HCT116 (cell line): ENCODE measurements around the gene MCF2L. TPM values are rescaled to one million over a fixed set of nuclear protein-coding genes. Genes with fewer than 3 reads are reported as not detected.

ENCODE experiments used
- ATAC-seq: fragments of 200-7000 bp; cut with Tn5 transposase; 2 replicates; pipeline ENCODE4 v1.9.1; 2020; ENCODE audit warnings: mild to moderate bottlenecking, moderate library complexity
- BruUV-seq: library from RNA; stranded (reverse); fragments of 400-500 nt; replicated peaks from 2 replicates; lab custom pipeline; 2021; lab: Mats Ljungman, UMichigan
- CTCF ChIA-PET: fragments of 300-600 bp; sonication (Branson Sonifier 250); formaldehyde crosslinking; loops from one replicate; lab custom pipeline; 2021; ENCODE audit warnings: antibody characterized with exemption; lab: Charles Lee
- POLR2A ChIA-PET: fragments of 300-600, 350-600 bp; sonication (Branson Sonifier 250); formaldehyde crosslinking; loops from one replicate; lab custom pipeline; 2021; ENCODE audit warnings: antibody characterized with exemption; lab: Charles Lee
- RAD21 ChIA-PET, 2 experiments: fragments of 300-600 bp; sonication (Branson Sonifier 250); formaldehyde crosslinking; loops; one replicate each; lab custom pipeline; 2023; ENCODE audit warnings: low total read pairs in 2 of 2; ENCODE audit not compliant: uncharacterized antibody in 2 of 2, unreplicated experiment in 2 of 2, low non-redundant PET in 1 of 2; lab: Charles Lee
- DNase-seq: peaks from one replicate; pipeline ENCODE4 v3.0.0-alpha.2; 2010; ENCODE audit warnings: low read depth, low spot score
- H2AFZ ChIP-seq: fragments of 200-600 bp; shearing (Covaris generic), sonication (generic); 2 replicates; pipeline ENCODE4 v1.6.1; 2017; ENCODE audit warnings: low read depth, mixed run types, mixed read lengths, antibody characterized with exemption, low read length; ENCODE audit not compliant: poor library complexity, severe bottlenecking
- H3K27ac ChIP-seq: 2 replicates; pipeline ENCODE4 v1.5.1; 2012; ENCODE audit warnings: low read depth, low read length
- H3K27me3 ChIP-seq: fragments of 200-600 bp; sonication (generic); 2 replicates; pipeline ENCODE4 v1.6.1; 2016; ENCODE audit warnings: mixed run types, low read length, mixed read lengths; ENCODE audit not compliant: insufficient read depth
- H3K36me3 ChIP-seq, 2 experiments: fragments of 200-500 bp in 1 of 2; fragments of 200-600 bp in 1 of 2; sonication (Bioruptor generic) in 1 of 2; sonication (generic) in 1 of 2; 2 replicates each; pipeline versions ENCODE4 v1.5.1 to v1.6.1; 2014 to 2016; ENCODE audit warnings: low read length in 2 of 2, inconsistent platforms in 1 of 2, mixed read lengths in 1 of 2, mixed run types in 1 of 2; ENCODE audit not compliant: insufficient read depth in 2 of 2, control insufficient read depth in 1 of 2
- H3K4me1 ChIP-seq, 2 experiments: fragments of 200-600 bp in 1 of 2; sonication (generic) in 1 of 2; 2 replicates each; pipeline versions ENCODE4 v1.5.1 to v1.6.1; 2012 to 2017; ENCODE audit warnings: low read length in 2 of 2, inconsistent platforms in 1 of 2, mild to moderate bottlenecking in 1 of 2, mixed read lengths in 1 of 2, mixed run types in 1 of 2, moderate library complexity in 1 of 2; ENCODE audit not compliant: insufficient read depth in 2 of 2, control insufficient read depth in 1 of 2
- H3K4me2 ChIP-seq: fragments of 200-600 bp; sonication (generic); 2 replicates; pipeline ENCODE4 v1.6.1; 2017; ENCODE audit warnings: mixed run types, low read length, mixed read lengths
- H3K4me3 ChIP-seq, 2 experiments: fragments of 200-600 bp in 1 of 2; sonication (generic) in 1 of 2; replicated peaks in 1 of 2; 2 replicates each; pipeline ENCODE4 v1.5.1; 2011 to 2016; ENCODE audit warnings: low read length in 2 of 2, control low read depth in 1 of 2, low read depth in 1 of 2, mild to moderate bottlenecking in 1 of 2, mixed read lengths in 1 of 2, mixed run types in 1 of 2
- H3K79me2 ChIP-seq: fragments of 200-600 bp; sonication (generic); 2 replicates; pipeline ENCODE4 v1.6.1; 2017; ENCODE audit warnings: mild to moderate bottlenecking, mixed run types, low read length, moderate library complexity, mixed read lengths; ENCODE audit not compliant: insufficient read depth
- H3K9ac ChIP-seq: fragments of 200-600 bp; sonication (generic); 2 replicates; pipeline ENCODE4 v1.6.1; 2016; ENCODE audit warnings: low read length, mixed read lengths
- H3K9me2 ChIP-seq: fragments of 200-600 bp; sonication (generic), shearing (Covaris generic); 2 replicates; pipeline ENCODE4 v1.6.1; 2017; ENCODE audit warnings: mixed run types, mild to moderate bottlenecking, moderate library complexity; ENCODE audit not compliant: insufficient read depth
- H3K9me3 ChIP-seq, 2 experiments: fragments of 200-500 bp in 1 of 2; fragments of 200-600 bp in 1 of 2; sonication (Bioruptor generic) in 1 of 2; sonication (generic) in 1 of 2; 2 replicates each; pipeline ENCODE4 v1.6.1; 2014 to 2017; ENCODE audit warnings: low read length in 2 of 2, mixed read lengths in 2 of 2, inconsistent platforms in 1 of 2, low read depth in 1 of 2, mild to moderate bottlenecking in 1 of 2, mixed run types in 1 of 2, moderate library complexity in 1 of 2; ENCODE audit not compliant: control insufficient read depth in 1 of 2, insufficient read depth in 1 of 2
- H4K20me1 ChIP-seq: fragments of 200-600 bp; sonication (generic), shearing (Covaris generic); 2 replicates; pipeline ENCODE4 v1.6.1; 2017; ENCODE audit warnings: mixed run types, mild to moderate bottlenecking, moderate library complexity; ENCODE audit not compliant: insufficient read depth
- CEBPB ChIP-seq: IDR thresholded peaks from 2 replicates; pipeline ENCODE4 v1.6.1; 2012; ENCODE audit warnings: low read depth
- EGR1 ChIP-seq: IDR thresholded peaks from 2 replicates; pipeline ENCODE4 v1.6.1; 2012; ENCODE audit warnings: low read depth
- EZH2 ChIP-seq: fragments of 200-600 bp; sonication (generic); IDR thresholded peaks from 2 replicates; pipeline ENCODE4 v1.6.1; 2017; ENCODE audit warnings: antibody characterized with exemption, mixed run types
- EZH2phosphoT487 ChIP-seq: fragments of 200-600 bp; IDR thresholded peaks from 2 replicates; pipeline ENCODE4 v1.6.1; 2018; ENCODE audit warnings: antibody characterized with exemption, borderline replicate concordance
- JUND ChIP-seq: IDR thresholded peaks from 2 replicates; pipeline ENCODE4 v1.6.1; 2012
- MAX ChIP-seq: IDR thresholded peaks from 2 replicates; pipeline ENCODE4 v1.6.1; 2012
- POLR2AphosphoS5 ChIP-seq: IDR thresholded peaks from 2 replicates; pipeline ENCODE4 v1.6.1; 2011; ENCODE audit warnings: mild to moderate bottlenecking, low read depth, low read length, moderate library complexity
- RAD21 ChIP-seq: IDR thresholded peaks from 2 replicates; pipeline ENCODE4 v1.6.1; 2012; ENCODE audit warnings: low read depth, mild to moderate bottlenecking
- REST ChIP-seq: IDR thresholded peaks from 2 replicates; pipeline ENCODE4 v1.6.1; 2012; ENCODE audit warnings: low read depth
- SIN3A ChIP-seq: IDR thresholded peaks from 2 replicates; pipeline ENCODE4 v1.6.1; 2012; ENCODE audit warnings: low read depth
- SP1 ChIP-seq: IDR thresholded peaks from 2 replicates; pipeline ENCODE4 v1.6.1; 2012; ENCODE audit warnings: low read depth
- SRF ChIP-seq: IDR thresholded peaks from 2 replicates; pipeline ENCODE4 v1.6.1; 2012; ENCODE audit warnings: low read depth
- TCF7L2 ChIP-seq: IDR thresholded peaks from 2 replicates; pipeline ENCODE4 v1.7.0; 2011; ENCODE audit warnings: borderline replicate concordance, inconsistent platforms; ENCODE audit not compliant: insufficient read depth, insufficient read length; ENCODE audit errors: extremely low read depth
- YY1 ChIP-seq: IDR thresholded peaks from 2 replicates; pipeline ENCODE4 v1.6.1; 2011; ENCODE audit warnings: low read length, low read depth, moderate library complexity, mild to moderate bottlenecking; ENCODE audit not compliant: insufficient replicate concordance; ENCODE audit errors: extremely low read depth
- ZNF274 ChIP-seq: fragments of 200-500 bp; sonication (Bioruptor generic); IDR thresholded peaks from 2 replicates; pipeline ENCODE4 v1.6.1; 2014; ENCODE audit warnings: mild to moderate bottlenecking, low read depth, low read length, inconsistent platforms
- intact Hi-C: fragments of 100-400 bp; cut with micrococcal nuclease; formaldehyde crosslinking; loops from 2 replicates; pipeline ENCODE4 v1.10.0; 2022
- total RNA-seq: library from RNA; stranded (reverse); gene quantifications from one replicate; pipeline ENCODE4 v1.2.1, GENCODE V29; 2021; ENCODE audit not compliant: unreplicated experiment
- TF ChIP-seq, protein P1 (sequence below): IDR thresholded peaks from 2 replicates; pipeline ENCODE4 v1.6.1; 2011; ENCODE audit warnings: mild to moderate bottlenecking, low read length, moderate library complexity; ENCODE audit not compliant: insufficient replicate concordance; ENCODE audit errors: extremely low read depth
- TF ChIP-seq, protein P2 (sequence below), 3 experiments: fragments of 200-600 bp in 1 of 3; sonication (generic) in 1 of 3; IDR thresholded peaks in 2 of 3; conservative IDR thresholded peaks in 1 of 3; 2 replicates each; pipeline ENCODE4 v1.5.1; 2012 to 2017; ENCODE audit warnings: low read depth in 2 of 3, low read length in 2 of 3, antibody characterized with exemption in 1 of 3, borderline replicate concordance in 1 of 3, control low read depth in 1 of 3, mild to moderate bottlenecking in 1 of 3, mixed read lengths in 1 of 3, mixed run types in 1 of 3, moderate library complexity in 1 of 3; ENCODE audit not compliant: insufficient read depth in 1 of 3

MCF2L gene
- total RNA-seq, 1 experiment from 2014 or later: 19.3 TPM

- DNase-seq: no peak
- Histone ChIP-seq H3K4me3 (no peak overlapping the region), H4K20me1 (no peaks in the 10 kb centered on the region), H3K9me3 (no peaks in the 10 kb centered on the region; a peak in 1 of 4 replicates), H3K9ac (no peak overlapping the region), H3K27ac (no peak overlapping the region), H2AFZ (no peak overlapping the region), H3K4me1 (peaks cover 17 to 23% of the 10 kb centered on the region in 2 experiments), H3K9me2 (no peaks in the 10 kb centered on the region), H3K4me2 (no peak overlapping the region), H3K27me3 (no peaks in the 10 kb centered on the region), H3K79me2 (no peaks in the 10 kb centered on the region), H3K36me3 (no peaks in the 10 kb centered on the region)
- ATAC-seq: no peak
- ChIA-PET RAD21 (no interaction called here), CTCF (no interaction called here), POLR2A (no interaction called here)
- BruUV-seq: no TSS peak
- TF ChIP-seq MAX (no peak), TCF7L2 (no peak), SP1 (no peak), SIN3A (no peak), JUND (no peak), EZH2 (no peak), POLR2AphosphoS5 (no peak), ZNF274 (no peak), RAD21 (no peak), SRF (no peak), CEBPB (no peak), YY1 (no peak), EZH2phosphoT487 (no peak), EGR1 (no peak), REST (no peak)
- TF ChIP-seq, protein P1, sequence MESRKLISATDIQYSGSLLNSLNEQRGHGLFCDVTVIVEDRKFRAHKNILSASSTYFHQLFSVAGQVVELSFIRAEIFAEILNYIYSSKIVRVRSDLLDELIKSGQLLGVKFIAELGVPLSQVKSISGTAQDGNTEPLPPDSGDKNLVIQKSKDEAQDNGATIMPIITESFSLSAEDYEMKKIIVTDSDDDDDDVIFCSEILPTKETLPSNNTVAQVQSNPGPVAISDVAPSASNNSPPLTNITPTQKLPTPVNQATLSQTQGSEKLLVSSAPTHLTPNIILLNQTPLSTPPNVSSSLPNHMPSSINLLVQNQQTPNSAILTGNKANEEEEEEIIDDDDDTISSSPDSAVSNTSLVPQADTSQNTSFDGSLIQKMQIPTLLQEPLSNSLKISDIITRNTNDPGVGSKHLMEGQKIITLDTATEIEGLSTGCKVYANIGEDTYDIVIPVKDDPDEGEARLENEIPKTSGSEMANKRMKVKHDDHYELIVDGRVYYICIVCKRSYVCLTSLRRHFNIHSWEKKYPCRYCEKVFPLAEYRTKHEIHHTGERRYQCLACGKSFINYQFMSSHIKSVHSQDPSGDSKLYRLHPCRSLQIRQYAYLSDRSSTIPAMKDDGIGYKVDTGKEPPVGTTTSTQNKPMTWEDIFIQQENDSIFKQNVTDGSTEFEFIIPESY: no peak
- TF ChIP-seq, protein P2, sequence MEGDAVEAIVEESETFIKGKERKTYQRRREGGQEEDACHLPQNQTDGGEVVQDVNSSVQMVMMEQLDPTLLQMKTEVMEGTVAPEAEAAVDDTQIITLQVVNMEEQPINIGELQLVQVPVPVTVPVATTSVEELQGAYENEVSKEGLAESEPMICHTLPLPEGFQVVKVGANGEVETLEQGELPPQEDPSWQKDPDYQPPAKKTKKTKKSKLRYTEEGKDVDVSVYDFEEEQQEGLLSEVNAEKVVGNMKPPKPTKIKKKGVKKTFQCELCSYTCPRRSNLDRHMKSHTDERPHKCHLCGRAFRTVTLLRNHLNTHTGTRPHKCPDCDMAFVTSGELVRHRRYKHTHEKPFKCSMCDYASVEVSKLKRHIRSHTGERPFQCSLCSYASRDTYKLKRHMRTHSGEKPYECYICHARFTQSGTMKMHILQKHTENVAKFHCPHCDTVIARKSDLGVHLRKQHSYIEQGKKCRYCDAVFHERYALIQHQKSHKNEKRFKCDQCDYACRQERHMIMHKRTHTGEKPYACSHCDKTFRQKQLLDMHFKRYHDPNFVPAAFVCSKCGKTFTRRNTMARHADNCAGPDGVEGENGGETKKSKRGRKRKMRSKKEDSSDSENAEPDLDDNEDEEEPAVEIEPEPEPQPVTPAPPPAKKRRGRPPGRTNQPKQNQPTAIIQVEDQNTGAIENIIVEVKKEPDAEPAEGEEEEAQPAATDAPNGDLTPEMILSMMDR (IDR thresholded peaks at IDR 0.05 in 2 of 3, conservative IDR thresholded peaks at IDR 0.05 in 1 of 3; ENCODE audit: borderline replicate concordance in 1 of 3, insufficient read depth in 1 of 3, low read depth in 2 of 3, low read length in 2 of 3): no peak
- intact Hi-C loops: no loop called here
These were observed 91.7 kb downstream of the MCF2L start for GRCh38 chr13:113060557-113061270.
